DND-41 (cell line): ENCODE measurements around the gene TBC1D10A.
A peak's percentile ranks its signal among the peaks of the same experiment; 100 is the strongest.

Source experiments
- ATAC-seq: fragments of 200-7000 bp; cut with Tn5 transposase; 3 replicates; pipeline ENCODE4 v1.9.1; 2021; ENCODE audit warnings: low read depth; ENCODE audit not compliant: insufficient read depth
- DNase-seq: peaks from one replicate; pipeline ENCODE4 v3.0.0-alpha.2; 2020
- H2AFZ ChIP-seq: 2 replicates; pipeline ENCODE4 v1.6.0; 2012; ENCODE audit warnings: low read depth, low read length
- H3K27ac ChIP-seq: 2 replicates; pipeline ENCODE4 v1.5.1; 2012; ENCODE audit warnings: low read length, inconsistent platforms
- H3K27me3 ChIP-seq: fragments of 200-600 bp; sonication (generic); 2 replicates; pipeline ENCODE4 v1.6.0; 2012; ENCODE audit warnings: low read length, mild to moderate bottlenecking, inconsistent platforms; ENCODE audit not compliant: insufficient read depth, poor library complexity
- H3K36me3 ChIP-seq: 2 replicates; pipeline ENCODE4 v1.5.1; 2012; ENCODE audit warnings: low read length, inconsistent platforms; ENCODE audit not compliant: insufficient read depth
- H3K4me1 ChIP-seq: 2 replicates; pipeline ENCODE4 v1.5.1; 2012; ENCODE audit warnings: mild to moderate bottlenecking, low read length; ENCODE audit not compliant: insufficient read depth
- H3K4me2 ChIP-seq: 2 replicates; pipeline ENCODE4 v1.6.0; 2012; ENCODE audit warnings: mild to moderate bottlenecking, moderate library complexity, low read length, inconsistent platforms; ENCODE audit not compliant: insufficient read depth
- H3K4me3 ChIP-seq, 2 experiments: fragments of 200-600 bp in 1 of 2; shearing (Covaris generic) in 1 of 2; 2 replicates each; pipeline ENCODE4 v1.5.1; 2012 to 2016; ENCODE audit warnings: inconsistent platforms in 2 of 2, low read length in 2 of 2, mild to moderate bottlenecking in 2 of 2, low read depth in 1 of 2, moderate library complexity in 1 of 2
- H3K79me2 ChIP-seq: 2 replicates; pipeline ENCODE4 v1.6.0; 2012; ENCODE audit warnings: low read length, inconsistent platforms; ENCODE audit not compliant: insufficient read depth
- H3K9ac ChIP-seq: 2 replicates; pipeline ENCODE4 v1.6.0; 2012; ENCODE audit warnings: low read depth, mild to moderate bottlenecking, inconsistent platforms, low read length, moderate library complexity
- H3K9me3 ChIP-seq: 2 replicates; pipeline ENCODE4 v1.5.1; 2012; ENCODE audit warnings: low read length, moderate library complexity, mild to moderate bottlenecking, inconsistent platforms; ENCODE audit not compliant: insufficient read depth, severe bottlenecking
- H4K20me1 ChIP-seq: 2 replicates; pipeline ENCODE4 v1.6.0; 2012; ENCODE audit warnings: low read length; ENCODE audit not compliant: insufficient read depth
- CTCF ChIP-seq: IDR thresholded peaks from 2 replicates; pipeline ENCODE4 v1.5.1; 2012; ENCODE audit warnings: borderline replicate concordance, low read length, moderate library complexity, mild to moderate bottlenecking; ENCODE audit not compliant: poor library complexity, severe bottlenecking; ENCODE audit errors: extremely low read depth
- EZH2 ChIP-seq: IDR thresholded peaks from 3 replicates; pipeline ENCODE4 v1.6.1; 2012; ENCODE audit warnings: borderline replicate concordance, low read depth, mild to moderate bottlenecking, moderate library complexity, low read length, inconsistent platforms; ENCODE audit not compliant: severe bottlenecking

Gene TBC1D10A

GRCh38 chr22:30288419-30289140, 38.2 kb downstream of the TBC1D10A start:
- Histone ChIP-seq H2AFZ (peak overlapping the region; percentile 43), H3K9ac (peak overlapping the region; percentile 83), H3K4me2 (peak overlapping the region; percentile 90), H3K27ac (peak overlapping the region; percentile 94), H3K9me3 (no peaks in the 10 kb centered on the region), H3K27me3 (no peaks in the 10 kb centered on the region), H3K4me1 (peaks cover 85% of the 10 kb centered on the region), H3K36me3 (peaks cover 60% of the 10 kb centered on the region), H4K20me1 (peaks cover 6% of the 10 kb centered on the region), H3K79me2 (peaks cover 47% of the 10 kb centered on the region), H3K4me3 (peak overlapping the region; percentile 67 to 89; a peak in 3 of 4 replicates)
- ATAC-seq (no peak), DNase-seq (peak; percentile 48)
- TF ChIP-seq EZH2 (no peak), CTCF (no peak)

GRCh38 chr22:30287648-30288418, 38.9 kb downstream of the TBC1D10A start:
- H3K27ac ChIP-seq: peak overlapping the region; percentile 94
- H3K4me1 ChIP-seq: peaks cover 93% of the 10 kb centered on the region
- H3K36me3 ChIP-seq: peaks cover 60% of the 10 kb centered on the region
- peak overlapping the region; percentile 83 for H3K9ac ChIP-seq
- peak overlapping the region; percentile 67 to 89; a peak in 3 of 4 replicates for H3K4me3 ChIP-seq
- H3K79me2 ChIP-seq: peaks cover 54% of the 10 kb centered on the region
- H3K27me3 ChIP-seq: no peaks in the 10 kb centered on the region
- H3K4me2 ChIP-seq: peak overlapping the region; percentile 90
- no peak overlapping the region for H2AFZ ChIP-seq
- ATAC-seq: peak; percentile 23
- H4K20me1 ChIP-seq: peaks cover 6% of the 10 kb centered on the region
- TF ChIP-seq EZH2 (no peak), CTCF (peak; percentile 87)
- peak; percentile 92 for DNase-seq
- H3K9me3 ChIP-seq: no peaks in the 10 kb centered on the region

- peak; percentile 86 for DNase-seq
- peak overlapping the region in 1 of 2 experiments; percentile 22; a peak in 2 of 4 replicates for H3K4me3 ChIP-seq
- H2AFZ ChIP-seq: no peak overlapping the region
- H3K27ac ChIP-seq: peak overlapping the region; percentile 94
- peaks cover 55% of the 10 kb centered on the region for H3K79me2 ChIP-seq
- H3K9me3 ChIP-seq: no peaks in the 10 kb centered on the region
- peak overlapping the region; percentile 24; the same call in 1 of the 2 replicates for H3K9ac ChIP-seq
- TF ChIP-seq CTCF: peak; percentile 92
- TF ChIP-seq EZH2: no peak
- peaks cover 52% of the 10 kb centered on the region for H3K36me3 ChIP-seq
- peaks cover 97% of the 10 kb centered on the region for H3K4me1 ChIP-seq
- peak; percentile 20; the same call in 2 of the 3 replicates for ATAC-seq
- no peaks in the 10 kb centered on the region for H3K27me3 ChIP-seq
- peaks cover 6% of the 10 kb centered on the region for H4K20me1 ChIP-seq
- H3K4me2 ChIP-seq: peak overlapping the region; percentile 90
Measured at GRCh38 chr22:30286813-30287647, 39.7 kb downstream of the TBC1D10A start.
